ENCODE data around the gene HSD17B2. TPM values are rescaled to one million over a fixed set of nuclear protein-coding genes. Genes with fewer than 3 reads are reported as not detected.

HSD17B2 gene
- total and polyA plus RNA-seq, 8 donors: 8.0 to 66.9 (median 20.8) TPM

GRCh38 chr16:82046541-82046940 is 11.5 kb downstream of the HSD17B2 start:
- peaks cover 11 to 24% (median 19%) of the 10 kb centered on the region in 3 donors for H3K4me1 ChIP-seq
- no peak for FAIRE-seq
- no peaks in the 10 kb centered on the region for H3K27me3 ChIP-seq
- no peak for ATAC-seq
- TF ChIP-seq CTCF (IDR thresholded peaks at IDR 0.05): no peak
- WGBS, 2 donors: 66 to 69% methylated on average over 4 of the region's 4 CpGs
- H3K36me3 ChIP-seq: no peaks in the 10 kb centered on the region
- H3K27ac ChIP-seq: no peak overlapping the region
- no peaks in the 10 kb centered on the region for H3K9me3 ChIP-seq
- no peak for DNase-seq
- no peak overlapping the region for H3K4me3 ChIP-seq
- intact Hi-C loops (cut with DNase I): loop anchor here in 1 of 3 donors (10.0 kb wide), 1 partner anchor 168 kb away; no protein-coding TSS in a partner anchor

DNA sequence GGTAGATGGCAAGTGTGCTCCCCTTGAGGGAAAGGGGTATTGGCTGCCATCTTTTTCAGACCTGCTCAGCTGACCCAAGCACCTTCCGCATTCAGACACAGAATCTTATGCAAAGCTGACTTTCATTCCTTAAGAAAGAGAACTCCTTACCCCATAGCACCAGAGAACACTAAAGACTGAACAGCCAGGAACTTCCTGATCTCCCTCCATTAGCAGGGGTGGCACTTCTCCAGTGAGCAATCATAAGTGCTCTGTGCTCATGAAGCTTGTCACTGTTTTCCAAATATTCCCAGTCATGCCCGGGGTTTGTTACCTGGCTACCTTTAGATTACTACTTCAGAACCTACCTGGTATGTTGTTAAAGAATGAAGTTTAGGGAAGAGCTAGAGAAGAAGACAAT is 11.9 kb downstream of the HSD17B2 start:
- H3K4me1 ChIP-seq: peaks cover 15 to 28% (median 23%) of the 10 kb centered on the region in 3 donors
- H3K27ac ChIP-seq: no peak overlapping the region
- no peak for FAIRE-seq
- no peak overlapping the region for H3K4me3 ChIP-seq
- H3K9me3 ChIP-seq: no peaks in the 10 kb centered on the region
- intact Hi-C loops (cut with DNase I): loop anchor here in 1 of 3 donors (10.0 kb wide), 1 partner anchor 168 kb away; no protein-coding TSS in a partner anchor
- no peak for ATAC-seq
- TF ChIP-seq CTCF (IDR thresholded peaks at IDR 0.05): no peak
- 73 to 81% methylated on average over 2 of the region's 2 CpGs for WGBS, 2 donors
- no peaks in the 10 kb centered on the region for H3K27me3 ChIP-seq
- DNase-seq: no peak
- no peaks in the 10 kb centered on the region for H3K36me3 ChIP-seq

DNA sequence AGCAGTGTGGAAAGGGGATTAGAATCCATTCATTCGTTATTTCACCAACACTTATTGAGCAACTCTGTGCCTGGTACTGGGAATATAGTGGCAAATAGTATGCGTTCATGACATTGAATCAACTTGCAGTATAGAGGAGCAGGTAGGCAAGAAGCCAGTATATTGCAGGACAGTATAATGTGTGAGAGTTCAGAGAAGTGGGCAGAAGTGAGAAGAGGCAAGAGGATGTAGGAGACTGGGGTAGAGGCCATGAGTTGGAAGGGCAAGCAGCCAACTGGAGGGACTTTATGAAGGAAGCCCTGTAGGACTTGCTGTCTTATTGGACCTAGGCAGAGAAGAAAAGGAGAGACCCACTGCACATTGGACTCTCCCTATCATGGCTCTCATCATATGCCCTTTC is 12.3 kb downstream of the HSD17B2 start:
- no peaks in the 10 kb centered on the region for H3K27me3 ChIP-seq
- 83 to 90% methylated on average over 2 of the region's 2 CpGs for WGBS, 2 donors
- no peak for DNase-seq
- intact Hi-C loops (cut with DNase I): loop anchor here in 1 of 3 donors (10.0 kb wide), 1 partner anchor 167 kb away; no protein-coding TSS in a partner anchor
- FAIRE-seq: no peak
- H3K4me1 ChIP-seq: peaks cover 20 to 32% (median 27%) of the 10 kb centered on the region in 3 donors
- H3K36me3 ChIP-seq: no peaks in the 10 kb centered on the region
- peak overlapping the region in 1 of 4 donors; percentile 14 for H3K27ac ChIP-seq
- no peak for ATAC-seq
- TF ChIP-seq CTCF (IDR thresholded peaks at IDR 0.05): no peak
- no peaks in the 10 kb centered on the region for H3K9me3 ChIP-seq
- no peak overlapping the region for H3K4me3 ChIP-seq

- H3K36me3 ChIP-seq: no peaks in the 10 kb centered on the region
- no peaks in the 10 kb centered on the region for H3K27me3 ChIP-seq
- no peak for FAIRE-seq
- intact Hi-C loops (cut with DNase I): loop anchor here in 1 of 3 donors (10.0 kb wide), 1 partner anchor 167 kb away; no protein-coding TSS in a partner anchor
- peaks cover 21 to 35% (median 31%) of the 10 kb centered on the region in 3 donors for H3K4me1 ChIP-seq
- no peak for ATAC-seq
- TF ChIP-seq CTCF (IDR thresholded peaks at IDR 0.05): no peak
- H3K4me3 ChIP-seq: no peak overlapping the region
- no peaks in the 10 kb centered on the region for H3K9me3 ChIP-seq
- H3K27ac ChIP-seq: peak overlapping the region in 2 of 4 donors; percentile 14 to 37
- no peak for DNase-seq
- 90 to 96% methylated on average over 2 of the region's 2 CpGs for WGBS, 2 donors
These were observed 12.7 kb downstream of the HSD17B2 start for GRCh38 chr16:82047787-82048186.

GRCh38 chr16:82049484-82049883 is 14.4 kb downstream of the HSD17B2 start:
- intact Hi-C loops (cut with DNase I): loop anchor here in 1 of 3 donors (10.0 kb wide), 1 partner anchor 165 kb away; no protein-coding TSS in a partner anchor
- Histone ChIP-seq H3K36me3 (no peaks in the 10 kb centered on the region), H3K4me3 (no peak overlapping the region), H3K27ac (peak overlapping the region in 3 of 4 donors; percentile 5 to 40 (median 33)), H3K9me3 (no peaks in the 10 kb centered on the region), H3K4me1 (peaks cover 21 to 35% (median 33%) of the 10 kb centered on the region in 3 donors), H3K27me3 (no peaks in the 10 kb centered on the region)
- FAIRE-seq (no peak), DNase-seq (no peak), ATAC-seq (peak in 2 of 4 donors; percentile 24 to 53)
- 28 to 32% methylated on average over 1 of the region's 1 CpG for WGBS, 2 donors
- TF ChIP-seq CTCF (IDR thresholded peaks at IDR 0.05): no peak
